ENCODE measurements around the gene SLC17A9. TPM values are rescaled to one million over a fixed set of nuclear protein-coding genes. Genes with fewer than 3 reads are reported as not detected.

Gene SLC17A9
- total RNA-seq, 4 donors from 2014 or later, result 0.10 to 2.1 (median 0.66) TPM

DNA sequence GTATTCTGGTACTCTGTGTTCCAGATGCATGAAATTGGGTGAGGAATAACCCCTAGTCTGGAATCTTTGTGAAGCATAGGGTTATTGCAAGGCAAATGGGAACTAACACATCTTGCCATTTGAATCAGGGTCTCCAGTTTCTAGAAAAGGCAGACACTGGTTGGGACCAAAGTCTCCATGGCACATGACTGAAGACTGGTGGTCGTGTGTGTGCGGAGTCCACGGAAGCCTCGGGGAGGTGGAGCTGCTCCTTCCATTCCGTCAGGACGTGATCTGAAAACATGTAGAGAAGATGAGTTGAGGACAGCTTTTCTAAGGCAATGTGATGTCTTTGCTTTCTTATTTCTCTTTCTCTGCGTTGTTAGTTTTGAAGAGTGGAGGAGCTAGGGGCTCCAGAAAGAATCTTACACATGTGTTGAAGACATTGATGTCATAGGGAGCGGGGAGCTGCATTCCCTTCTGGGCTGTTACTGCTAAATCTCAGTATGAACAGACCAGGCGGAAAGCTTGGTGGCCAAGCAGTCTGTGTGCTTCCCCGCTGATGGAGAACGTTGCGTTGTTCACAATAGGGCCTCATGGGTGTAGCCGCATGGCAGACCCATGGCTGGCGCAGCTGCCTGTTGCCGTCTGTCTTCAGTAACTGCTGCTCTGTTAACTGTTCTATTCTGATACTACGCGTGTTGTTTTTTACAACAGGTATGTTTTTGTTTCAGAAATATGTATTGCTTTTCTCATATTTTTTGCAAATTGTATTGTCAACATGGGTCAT is 4.8 kb upstream of the SLC17A9 start:
- Histone ChIP-seq H3K36me3 (peaks cover 72% of the 10 kb centered on the region), H3K9me3 (no peaks in the 10 kb centered on the region), H3K4me1 (peaks cover 9% of the 10 kb centered on the region), H3K27ac (no peak overlapping the region), H3K4me3 (no peak overlapping the region), H3K27me3 (no peaks in the 10 kb centered on the region)
- TF ChIP-seq EP300 (IDR thresholded peaks at IDR 0.05) (no peak), POLR2AphosphoS5 (IDR thresholded peaks at IDR 0.05) (no peak), POLR2A (IDR thresholded peaks at IDR 0.05) (no peak)
- TF ChIP-seq, protein P1, sequence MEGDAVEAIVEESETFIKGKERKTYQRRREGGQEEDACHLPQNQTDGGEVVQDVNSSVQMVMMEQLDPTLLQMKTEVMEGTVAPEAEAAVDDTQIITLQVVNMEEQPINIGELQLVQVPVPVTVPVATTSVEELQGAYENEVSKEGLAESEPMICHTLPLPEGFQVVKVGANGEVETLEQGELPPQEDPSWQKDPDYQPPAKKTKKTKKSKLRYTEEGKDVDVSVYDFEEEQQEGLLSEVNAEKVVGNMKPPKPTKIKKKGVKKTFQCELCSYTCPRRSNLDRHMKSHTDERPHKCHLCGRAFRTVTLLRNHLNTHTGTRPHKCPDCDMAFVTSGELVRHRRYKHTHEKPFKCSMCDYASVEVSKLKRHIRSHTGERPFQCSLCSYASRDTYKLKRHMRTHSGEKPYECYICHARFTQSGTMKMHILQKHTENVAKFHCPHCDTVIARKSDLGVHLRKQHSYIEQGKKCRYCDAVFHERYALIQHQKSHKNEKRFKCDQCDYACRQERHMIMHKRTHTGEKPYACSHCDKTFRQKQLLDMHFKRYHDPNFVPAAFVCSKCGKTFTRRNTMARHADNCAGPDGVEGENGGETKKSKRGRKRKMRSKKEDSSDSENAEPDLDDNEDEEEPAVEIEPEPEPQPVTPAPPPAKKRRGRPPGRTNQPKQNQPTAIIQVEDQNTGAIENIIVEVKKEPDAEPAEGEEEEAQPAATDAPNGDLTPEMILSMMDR (IDR thresholded peaks at IDR 0.05), result no peak
- WGBS, result 87% methylated on average over 17 of the region's 17 CpGs
- DNase-seq (ENCODE audit: low spot score in 2 of 2), result no peak

DNA sequence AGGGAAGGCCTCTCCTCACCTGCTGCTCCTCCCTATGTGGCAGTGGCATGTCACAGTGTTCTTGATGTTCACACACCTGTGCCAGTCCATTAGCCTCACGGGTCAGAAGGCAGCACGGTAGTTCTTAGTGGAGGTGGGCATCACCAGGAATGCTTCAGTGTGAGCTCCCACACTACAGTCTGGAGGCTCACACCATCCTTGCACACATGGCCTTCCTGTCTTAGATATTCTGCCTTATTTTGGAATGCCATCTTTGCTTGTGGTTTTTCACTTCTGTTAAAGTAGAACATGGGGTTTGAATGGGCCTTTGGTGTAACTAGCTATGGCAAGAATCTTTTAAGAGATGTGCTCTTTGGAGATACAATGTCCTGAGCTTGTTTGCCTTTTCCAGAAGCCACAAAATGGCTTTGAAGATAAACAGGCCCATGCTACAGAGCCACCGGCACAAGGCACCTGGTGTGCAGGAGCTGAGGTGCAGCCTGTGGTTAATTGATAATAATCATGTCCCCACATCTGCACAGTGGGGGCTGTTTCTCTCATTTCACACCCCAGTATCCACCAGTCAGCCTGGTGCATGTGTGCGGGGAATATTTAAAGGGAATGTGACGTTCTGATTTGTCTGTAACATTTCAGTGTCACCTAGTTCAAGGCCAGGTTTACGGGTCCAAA is 3.2 kb upstream of the SLC17A9 start:
- Histone ChIP-seq H3K9me3 (no peaks in the 10 kb centered on the region), H3K36me3 (peaks cover 57% of the 10 kb centered on the region), H3K27ac (no peak overlapping the region), H3K4me3 (no peak overlapping the region), H3K4me1 (peaks cover 24% of the 10 kb centered on the region), H3K27me3 (no peaks in the 10 kb centered on the region)
- no peak for TF ChIP-seq POLR2AphosphoS5 (IDR thresholded peaks at IDR 0.05)
- no peak for TF ChIP-seq POLR2A (IDR thresholded peaks at IDR 0.05)
- TF ChIP-seq EP300 (IDR thresholded peaks at IDR 0.05), result no peak
- TF ChIP-seq, protein P1 (IDR thresholded peaks at IDR 0.05), result no peak
- 94% methylated on average over 6 of the region's 6 CpGs for WGBS
- DNase-seq (ENCODE audit: low spot score in 2 of 2), result no peak

DNA sequence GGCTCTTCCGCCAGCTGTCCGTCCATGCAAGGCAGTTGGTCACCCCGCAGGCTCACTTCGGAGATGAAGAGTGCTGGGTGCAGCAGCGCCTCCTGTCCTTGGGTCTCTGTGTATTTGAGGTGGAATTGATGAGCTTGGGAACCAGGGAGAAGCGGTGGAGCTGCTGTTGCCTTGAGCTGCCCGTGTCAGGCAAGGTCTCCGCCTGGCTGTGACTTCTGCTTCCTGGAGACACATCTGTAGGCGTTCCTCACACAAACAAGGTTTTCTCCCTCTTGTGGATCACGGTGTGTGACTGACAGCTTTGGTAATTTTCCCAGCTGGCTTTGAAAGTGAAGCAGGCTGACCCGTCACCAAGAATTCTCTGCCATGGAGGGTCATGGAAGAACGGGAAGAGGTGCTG is 2.5 kb upstream of the SLC17A9 start:
- WGBS, result 88% methylated on average over 11 of the region's 12 CpGs
- H3K36me3 ChIP-seq, result peaks cover 51% of the 10 kb centered on the region
- no peaks in the 10 kb centered on the region for H3K27me3 ChIP-seq
- H3K27ac ChIP-seq, result no peak overlapping the region
- H3K4me3 ChIP-seq, result no peak overlapping the region
- TF ChIP-seq, protein P1 (IDR thresholded peaks at IDR 0.05), result no peak
- TF ChIP-seq POLR2AphosphoS5 (IDR thresholded peaks at IDR 0.05), result no peak
- TF ChIP-seq POLR2A (IDR thresholded peaks at IDR 0.05), result no peak
- no peak for TF ChIP-seq EP300 (IDR thresholded peaks at IDR 0.05)
- DNase-seq (ENCODE audit: low spot score in 2 of 2), result no peak
- peaks cover 30% of the 10 kb centered on the region for H3K4me1 ChIP-seq
- no peaks in the 10 kb centered on the region for H3K9me3 ChIP-seq

DNA sequence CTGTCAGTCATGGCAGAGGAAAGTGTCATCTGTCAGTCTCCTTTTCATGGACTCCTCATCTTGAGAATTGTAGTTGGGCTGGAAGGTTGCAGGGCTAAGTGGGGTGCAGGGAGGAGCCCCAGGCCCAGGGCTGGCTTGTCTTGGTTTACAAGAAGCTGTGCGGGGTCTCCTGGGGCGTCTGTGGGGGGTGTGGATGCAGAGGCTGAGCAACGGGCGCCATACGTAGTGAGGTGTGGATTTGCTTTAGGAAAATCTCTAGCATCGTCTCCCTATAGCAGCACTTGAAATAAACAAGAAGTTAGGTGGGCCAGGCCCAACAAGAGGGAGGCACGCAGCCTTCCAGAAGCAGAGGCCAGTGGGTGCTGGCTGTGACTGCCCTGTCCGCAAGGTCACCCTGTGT is 1.8 kb upstream of the SLC17A9 start:
- Histone ChIP-seq H3K36me3 (peaks cover 43% of the 10 kb centered on the region), H3K27me3 (no peaks in the 10 kb centered on the region)
- 98% methylated on average over 8 of the region's 8 CpGs for WGBS

More for the DNA sequence above, 1.8 kb upstream of the SLC17A9 start:
- Histone ChIP-seq H3K4me3 (no peak overlapping the region), H3K4me1 (peaks cover 30% of the 10 kb centered on the region), H3K27ac (no peak overlapping the region), H3K9me3 (no peaks in the 10 kb centered on the region)
- TF ChIP-seq POLR2A (IDR thresholded peaks at IDR 0.05) (no peak), EP300 (IDR thresholded peaks at IDR 0.05) (no peak), POLR2AphosphoS5 (IDR thresholded peaks at IDR 0.05) (no peak)
- TF ChIP-seq, protein P1 (IDR thresholded peaks at IDR 0.05), result no peak
- DNase-seq (ENCODE audit: low spot score in 2 of 2), result no peak
